HK-2 (cell line): Measurements from ENCODE around the gene HPSE2.
"Not testable (repeated sequence)": the region's sequence is repeated elsewhere in the genome, so short reads cannot be mapped to it uniquely, and the experiment has no call there.

ENCODE experiments used
- DNase-seq: peaks from one replicate; pipeline ENCODE4 v3.0.0-alpha.2; 2018; ENCODE audit not compliant: unreplicated experiment

Gene HPSE2

DNA sequence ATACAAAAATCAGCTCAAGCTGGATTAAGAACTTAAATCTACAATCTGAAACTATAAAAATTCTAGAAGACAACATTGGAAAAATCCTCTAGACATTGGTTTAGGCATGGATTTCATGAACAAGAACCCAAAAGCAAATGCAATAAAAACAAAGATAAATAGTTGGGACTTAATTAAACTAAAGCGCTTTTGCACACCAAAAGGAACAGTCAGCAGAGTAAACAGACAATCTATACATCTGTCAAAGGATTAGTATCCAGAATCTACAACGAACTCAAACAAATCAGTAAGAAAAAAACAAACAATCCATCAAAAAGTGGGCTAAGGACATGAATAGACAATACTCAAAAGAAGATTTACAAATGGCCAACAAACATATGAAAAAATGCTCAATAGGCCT, 733.1 kb downstream of the HPSE2 start:
- DNase-seq: not testable (repeated sequence)

DNA sequence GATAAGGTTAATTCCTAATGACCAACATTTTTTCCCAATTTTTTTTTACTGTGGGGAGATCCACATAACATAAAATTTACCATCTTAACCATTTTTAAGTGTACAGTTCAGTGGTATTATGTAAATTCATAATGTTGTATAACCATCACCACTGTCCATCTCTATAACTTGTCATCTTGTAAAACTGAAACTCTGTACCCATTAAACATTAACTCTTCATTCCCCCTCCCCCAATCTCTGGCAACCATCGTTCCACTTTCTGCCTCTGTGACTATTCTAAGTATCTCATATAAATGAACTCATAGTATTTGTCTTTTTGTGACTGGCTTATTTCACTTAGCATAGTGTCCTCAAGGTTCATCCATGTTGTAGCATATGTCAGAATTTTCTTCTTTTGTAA, 742.9 kb downstream of the HPSE2 start:
- DNase-seq: no peak

DNA sequence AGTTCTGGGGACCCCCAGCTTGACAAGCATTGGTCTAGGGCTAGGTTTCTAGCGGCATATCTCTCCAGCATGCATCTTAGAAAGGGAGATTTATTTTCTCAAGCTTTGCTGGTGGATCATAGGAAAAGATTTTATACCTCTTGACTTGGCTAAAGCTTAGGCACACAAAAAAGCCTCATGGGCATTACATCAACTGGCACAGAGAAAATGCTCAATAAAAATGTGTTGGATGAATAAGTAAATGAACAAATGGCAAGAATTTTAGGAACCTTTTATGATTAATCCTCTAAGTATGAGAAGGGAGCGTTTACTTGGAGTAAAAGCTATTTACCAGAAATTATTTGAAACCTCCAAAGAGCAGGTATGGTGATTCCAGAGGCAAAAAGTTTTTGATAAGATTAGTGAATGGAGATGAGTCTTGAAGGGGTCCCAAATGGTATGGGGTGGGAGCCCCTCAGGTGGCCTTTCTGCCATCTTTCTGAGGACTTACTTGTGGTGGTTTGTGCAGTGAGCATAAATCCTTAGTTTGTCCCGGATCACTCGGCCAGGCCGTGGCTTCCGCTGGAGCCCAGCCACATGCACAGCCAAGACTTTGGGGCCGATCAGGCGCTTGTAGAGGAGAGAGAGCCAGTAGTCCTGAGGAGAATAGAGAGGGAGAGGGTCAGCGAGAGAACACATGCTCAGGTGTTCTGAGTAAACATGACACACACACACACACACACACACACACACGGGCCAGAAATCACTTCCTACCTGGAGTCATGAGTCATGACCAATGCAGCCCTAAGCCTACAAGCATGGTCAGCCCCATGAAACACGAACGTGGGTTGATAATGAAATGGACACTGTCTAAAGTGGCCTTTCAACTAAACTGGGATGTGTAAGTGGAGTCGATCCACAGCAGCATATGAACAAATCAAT, 745.8 kb downstream of the HPSE2 start:
- no peak for DNase-seq

DNA sequence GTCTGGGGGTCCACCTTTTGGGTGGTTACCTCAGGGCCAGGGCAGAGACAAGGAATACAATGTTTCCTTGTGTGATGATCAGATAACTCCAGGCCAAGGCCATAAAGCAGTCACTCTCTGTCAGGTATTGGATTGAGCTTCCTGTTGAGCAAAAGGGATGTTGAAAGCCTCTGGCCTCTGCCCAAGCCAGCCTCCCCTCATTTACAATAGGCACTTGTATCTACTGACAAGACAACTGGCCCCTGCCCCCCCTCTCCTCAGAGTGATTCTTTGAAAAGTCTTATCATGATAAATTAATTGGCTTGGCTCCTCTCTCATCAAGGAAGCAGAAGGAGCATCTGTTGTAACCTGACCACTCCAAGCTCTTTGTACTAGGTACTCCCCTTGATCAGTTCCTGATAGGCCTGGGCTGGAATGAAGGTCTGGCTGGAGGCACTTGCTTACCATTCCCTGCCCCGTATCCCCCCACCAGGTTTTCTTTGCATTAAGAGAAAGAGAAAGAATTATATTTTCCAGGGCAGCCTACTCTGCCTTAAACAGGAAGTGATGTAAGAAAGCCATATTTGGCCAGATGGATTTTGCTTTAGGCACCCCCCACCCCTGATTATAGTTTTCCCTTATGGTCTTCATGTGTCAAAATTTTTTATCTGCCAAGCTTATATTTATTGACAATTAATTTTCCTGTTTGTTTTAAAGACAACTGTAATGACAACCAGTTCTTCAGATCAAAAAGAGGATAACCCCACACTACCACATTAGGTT, 746.8 kb downstream of the HPSE2 start:
- DNase-seq: no peak

DNA sequence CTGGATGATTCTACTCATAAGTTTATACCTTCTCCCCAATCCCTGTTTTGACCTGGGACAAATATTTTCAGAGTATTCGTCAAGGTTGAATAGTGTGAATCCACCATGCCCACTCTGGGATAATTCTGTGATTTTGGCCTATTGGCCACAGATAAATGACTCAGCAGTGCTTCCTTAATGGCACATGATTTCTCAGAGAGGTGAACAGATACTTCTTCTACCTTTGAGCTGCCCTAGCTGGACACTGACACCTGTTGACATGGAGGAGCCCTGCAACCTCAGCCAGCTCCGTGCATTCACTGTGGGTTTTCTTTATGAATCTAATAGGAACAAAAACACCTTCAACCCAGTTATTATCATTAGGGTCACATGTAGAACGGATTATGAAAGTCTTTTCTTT, 748.0 kb downstream of the HPSE2 start:
- DNase-seq: no peak

DNA sequence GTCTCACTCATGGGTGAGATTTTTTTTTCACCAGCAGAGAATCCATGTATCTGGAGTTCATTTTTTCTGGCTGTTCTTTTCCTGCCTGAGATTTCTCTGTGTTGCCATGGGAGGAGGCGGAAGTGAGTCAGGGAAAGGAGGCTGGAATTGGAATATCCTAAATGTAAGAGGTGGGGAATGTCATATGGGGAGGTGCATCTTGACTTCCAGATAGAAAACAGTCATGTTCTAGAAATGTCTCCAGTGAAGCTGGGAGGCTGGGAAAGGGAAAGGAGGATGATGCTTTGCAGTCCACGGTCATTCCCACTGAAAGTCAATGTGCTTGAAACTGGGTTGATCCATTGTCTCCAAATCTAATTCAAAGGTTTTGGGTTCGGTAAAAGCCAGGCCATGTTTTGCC, 749.2 kb downstream of the HPSE2 start:
- no peak for DNase-seq

DNA sequence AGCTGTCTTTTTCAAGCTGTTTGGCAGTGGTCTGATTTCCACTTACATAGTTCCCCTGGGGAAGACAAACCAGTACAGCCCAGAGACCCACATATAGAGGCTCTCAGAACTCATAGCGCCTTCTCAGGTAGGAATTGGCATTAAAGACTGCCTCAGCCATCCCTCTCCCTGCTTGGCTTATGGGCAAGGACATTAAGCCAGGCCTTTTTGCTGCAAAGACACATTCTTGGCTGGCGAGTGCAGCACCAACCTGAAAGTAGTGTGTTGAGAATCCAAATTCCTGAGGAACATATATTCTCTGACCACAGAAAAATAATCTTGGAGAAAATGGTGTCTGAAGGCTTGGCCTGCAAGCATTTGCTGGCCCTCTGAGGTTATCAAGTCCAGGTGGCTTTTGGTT, 749.7 kb downstream of the HPSE2 start:
- DNase-seq: no peak

DNA sequence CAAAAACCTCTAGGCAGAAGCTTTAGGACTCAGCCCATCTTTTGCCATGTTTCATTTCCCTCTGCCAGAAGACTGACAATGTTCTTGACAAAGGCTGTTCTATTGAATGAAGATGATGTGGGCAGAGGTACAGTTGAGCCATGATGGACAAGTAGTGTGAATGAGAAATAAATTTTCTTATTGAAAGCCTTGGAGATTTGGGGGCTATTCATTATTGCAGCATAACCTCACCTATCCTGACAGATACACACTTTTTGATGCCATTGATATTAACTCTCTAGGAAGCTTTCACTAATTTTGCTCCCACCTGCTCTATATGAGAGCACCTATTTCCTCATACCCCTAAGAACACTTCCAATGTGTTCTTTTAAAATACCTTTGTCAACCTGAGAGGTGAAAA, 752.0 kb downstream of the HPSE2 start:
- DNase-seq: no peak

DNA sequence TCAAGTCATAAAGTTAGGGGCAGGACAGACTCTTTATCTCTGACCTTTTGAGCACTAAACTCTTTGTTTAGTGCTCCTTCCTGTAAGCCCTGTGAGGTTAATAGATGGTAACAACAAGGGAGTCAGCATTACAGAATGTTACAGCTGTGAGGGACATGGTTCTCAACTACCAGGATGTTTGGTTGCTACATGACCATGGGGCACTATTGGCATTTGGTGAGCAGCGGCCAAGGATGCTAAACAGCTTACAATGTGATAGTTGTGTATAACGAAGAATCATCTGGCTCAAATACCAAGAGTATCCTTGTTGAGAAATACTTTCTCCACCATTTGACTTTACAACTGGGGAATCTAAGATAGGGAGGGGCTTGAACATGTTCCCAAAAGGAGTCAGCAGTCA, 753.6 kb downstream of the HPSE2 start:
- no peak for DNase-seq

DNA sequence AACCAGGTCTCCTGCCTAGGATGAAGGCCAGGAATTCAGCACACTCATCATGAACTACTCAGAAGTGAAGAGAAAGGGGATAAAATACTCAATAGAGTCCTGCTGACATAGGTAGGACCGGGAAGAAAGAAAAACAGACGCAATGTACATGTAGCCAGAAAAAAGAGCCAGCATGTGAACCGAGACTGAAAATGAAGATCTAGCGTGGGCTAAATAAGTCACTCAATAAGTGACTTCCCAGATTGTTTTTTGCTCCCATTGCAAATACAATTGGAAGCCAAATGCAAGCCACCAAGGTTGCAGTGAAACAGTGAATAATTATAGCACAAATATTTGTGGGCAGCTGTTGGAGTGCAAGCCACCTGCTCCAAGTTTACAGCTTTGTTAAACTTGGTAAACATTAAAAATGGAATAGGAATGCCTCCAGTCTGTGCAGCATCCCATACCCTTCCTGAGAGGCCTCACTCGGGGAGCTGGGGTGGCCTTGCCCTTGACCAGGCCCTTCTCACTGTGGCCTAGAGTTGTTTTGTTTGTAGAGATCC, 754.2 kb downstream of the HPSE2 start:
- DNase-seq: no peak

DNA sequence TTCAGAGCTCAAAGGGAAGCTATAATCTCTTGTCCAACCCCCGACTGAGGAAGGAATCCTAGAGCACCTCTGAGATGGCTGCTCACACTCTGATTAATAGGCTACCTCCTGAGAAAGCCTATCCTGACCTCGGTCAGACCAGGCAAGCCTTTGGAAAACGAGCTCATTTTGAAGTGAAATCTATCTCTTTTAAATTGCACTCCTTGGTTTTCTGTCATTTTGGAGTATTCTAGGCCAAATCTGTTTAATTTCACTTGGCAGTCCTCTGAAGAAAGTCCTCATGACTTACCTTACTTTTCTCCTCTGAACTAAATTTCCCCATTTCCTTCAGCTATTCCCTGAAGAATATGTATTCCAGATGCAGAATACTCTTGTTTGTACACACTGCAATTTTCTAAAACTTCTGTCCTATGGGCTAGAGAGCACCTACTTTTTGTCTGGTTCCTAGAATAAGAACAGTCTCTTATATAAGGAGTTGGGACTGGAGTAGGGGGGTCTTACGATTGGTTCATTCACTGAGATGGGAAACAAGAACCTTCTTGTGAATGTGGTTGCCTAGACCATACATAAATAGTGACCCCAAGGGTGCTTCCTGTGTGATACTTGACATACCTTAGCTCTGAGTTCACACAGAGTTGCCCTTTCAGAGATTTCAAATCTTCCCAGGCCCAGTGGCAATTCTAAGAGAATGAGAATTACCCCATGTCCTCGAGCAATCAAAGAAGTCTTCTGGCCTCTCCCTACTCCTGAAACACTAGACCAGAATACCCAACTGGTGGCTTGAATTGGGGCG, 757.0 kb downstream of the HPSE2 start:
- DNase-seq: no peak

DNA sequence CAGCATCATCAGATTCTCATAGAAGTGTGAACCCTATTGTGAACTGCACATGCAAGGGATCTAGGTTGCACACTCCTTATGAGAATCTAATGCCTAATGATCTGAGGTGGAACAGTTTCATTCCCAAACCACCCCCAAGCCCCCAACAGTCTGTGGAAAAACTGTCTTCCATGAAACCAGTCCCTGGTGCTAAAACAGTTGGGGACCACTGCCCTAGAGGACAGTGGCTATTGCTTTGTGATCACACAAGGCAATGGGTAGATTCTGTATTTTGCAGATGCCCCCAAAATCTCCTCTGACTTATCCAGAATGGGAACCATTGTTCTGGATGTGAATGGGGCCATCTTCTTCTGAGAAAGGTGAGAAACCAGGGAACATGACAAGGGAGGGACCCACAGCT, 757.8 kb downstream of the HPSE2 start:
- DNase-seq: no peak

DNA sequence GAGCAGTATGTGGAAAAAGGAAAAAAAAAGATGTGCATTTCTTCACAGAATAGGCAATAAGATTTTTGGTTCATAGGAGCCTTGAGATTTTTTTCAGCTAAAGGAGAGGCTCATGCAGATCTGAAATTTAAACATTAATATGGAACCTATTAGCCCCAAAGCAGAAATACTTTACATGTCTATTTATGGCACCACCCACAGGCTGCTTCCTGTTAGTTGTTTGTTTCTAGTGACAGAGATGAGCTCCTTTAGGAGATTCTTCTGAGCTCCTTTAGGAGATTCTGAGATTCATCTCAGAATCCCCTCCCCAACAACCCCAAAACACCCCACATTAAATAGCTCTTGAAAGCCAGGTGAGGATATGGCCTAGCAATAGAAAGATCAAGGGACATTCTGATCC, 761.0 kb downstream of the HPSE2 start:
- no peak for DNase-seq

DNA sequence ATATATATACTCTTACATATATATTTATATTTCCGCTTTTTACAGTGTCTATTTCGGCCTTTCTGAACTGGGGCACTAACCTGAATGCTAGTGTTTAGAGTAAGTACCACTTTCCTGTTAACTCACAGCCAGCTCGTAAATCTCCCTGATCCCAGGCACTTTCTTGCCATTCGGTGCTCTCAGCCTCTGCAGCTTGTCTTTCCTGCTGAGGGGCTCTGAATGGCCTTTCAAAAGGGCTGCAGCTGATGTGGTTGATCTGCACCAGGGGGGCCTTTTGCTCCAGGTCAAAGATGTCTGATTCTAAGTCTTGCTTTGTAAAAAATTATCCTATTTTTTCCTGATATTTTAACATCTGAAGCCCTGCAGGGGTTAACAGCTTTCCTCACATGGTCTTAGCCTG, 763.5 kb downstream of the HPSE2 start:
- DNase-seq: no peak

DNA sequence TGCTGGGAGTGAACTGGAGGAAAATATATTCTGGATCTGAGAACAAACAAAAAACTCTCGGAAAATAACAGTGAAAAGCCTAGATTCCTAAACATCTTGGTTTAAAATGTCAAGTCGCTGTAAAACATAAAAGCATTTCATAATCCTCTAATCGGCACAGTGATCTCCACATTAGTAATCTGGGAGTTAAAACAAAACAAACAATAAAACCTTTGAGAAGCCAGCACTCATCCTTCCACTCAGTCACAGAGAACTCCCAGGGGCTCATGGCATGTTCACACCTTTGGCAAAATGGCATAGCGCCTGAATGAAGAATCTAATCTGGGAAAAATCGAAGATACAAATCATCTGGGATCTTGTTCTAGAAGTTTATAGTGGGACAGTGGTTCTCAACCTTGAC, 764.8 kb downstream of the HPSE2 start:
- no peak for DNase-seq

DNA sequence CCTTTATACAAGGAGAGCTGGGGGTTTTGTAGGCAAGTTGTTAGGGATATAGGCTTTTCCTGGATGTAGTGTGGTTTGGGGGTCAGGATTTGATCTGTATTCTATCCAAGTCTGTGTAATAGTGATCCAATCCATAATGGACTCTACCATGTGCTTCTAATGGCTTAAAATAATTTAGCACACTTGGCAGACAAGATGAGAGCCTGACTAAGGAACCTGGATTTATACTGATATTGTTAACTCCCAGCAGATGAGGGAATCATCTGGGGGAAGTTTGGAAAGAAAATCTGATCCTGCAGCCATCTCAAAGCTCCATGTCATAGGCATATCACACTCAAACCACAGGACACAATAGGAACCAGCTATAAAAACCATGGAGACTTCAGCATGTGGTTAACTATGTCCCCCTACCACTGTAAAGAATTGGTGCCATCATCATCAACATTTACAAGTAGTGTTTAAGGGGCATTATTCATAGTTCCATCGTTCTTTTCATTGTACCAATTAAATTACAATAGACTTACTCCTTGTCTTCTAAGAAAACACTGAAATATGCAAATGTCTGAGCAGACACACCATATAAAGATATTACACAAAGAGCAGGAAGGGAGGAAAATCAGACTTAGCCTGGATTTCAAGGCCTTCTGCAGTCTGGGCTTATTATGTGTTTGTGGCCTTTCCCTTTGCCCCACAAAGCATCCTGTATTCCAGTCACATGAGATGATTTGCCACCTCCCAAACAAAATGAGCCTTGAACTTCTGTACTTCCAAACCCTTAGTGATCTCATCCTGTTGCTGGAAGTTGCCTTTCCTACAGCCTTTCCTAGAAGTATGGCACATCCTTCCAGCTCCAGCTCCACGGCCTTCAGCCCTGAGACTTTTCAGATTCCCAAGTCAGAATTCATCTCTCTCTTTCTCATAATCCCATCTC, 766.4 kb downstream of the HPSE2 start:
- no peak for DNase-seq

DNA sequence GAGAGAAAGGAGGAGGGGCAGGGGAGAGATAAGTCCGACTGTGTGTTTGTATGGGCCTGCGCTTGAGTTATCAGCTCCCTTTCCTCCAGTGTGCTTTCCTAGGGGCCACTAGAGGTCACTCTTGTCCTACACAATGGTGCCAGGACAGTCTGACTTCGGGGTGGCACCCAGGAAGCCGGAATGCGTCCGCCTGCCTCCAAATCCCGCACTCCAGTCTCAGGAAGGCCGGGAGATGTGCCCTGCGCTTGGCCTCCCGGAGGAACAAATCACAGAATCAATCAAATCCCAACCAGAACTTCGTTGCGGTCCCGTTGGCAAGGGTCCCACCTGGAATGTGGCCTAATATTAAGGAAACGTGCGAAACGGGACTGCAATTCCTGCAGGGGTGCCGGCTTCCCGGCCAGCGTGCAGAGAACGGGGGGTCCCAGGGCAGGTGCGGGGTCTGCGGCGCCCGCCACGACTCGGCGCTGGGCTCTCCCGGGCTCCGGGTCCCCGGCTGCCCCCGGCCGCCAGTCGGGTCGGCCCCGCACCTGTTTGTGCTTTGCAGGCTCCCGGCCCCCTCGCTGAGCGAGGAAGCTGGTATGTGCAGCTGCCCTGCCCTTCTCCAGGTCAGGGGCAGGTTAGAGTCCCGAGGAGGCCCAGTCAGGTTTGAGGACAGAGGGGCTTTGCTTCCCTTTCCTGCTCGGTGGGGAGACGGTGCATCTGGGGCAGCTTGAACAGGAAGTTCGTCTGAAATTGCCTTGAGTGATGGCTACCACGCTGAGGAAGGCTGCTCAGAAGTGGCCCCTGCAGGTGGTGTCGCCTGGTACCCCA, 767.9 kb downstream of the HPSE2 start:
- DNase-seq: peak; percentile 77

DNA sequence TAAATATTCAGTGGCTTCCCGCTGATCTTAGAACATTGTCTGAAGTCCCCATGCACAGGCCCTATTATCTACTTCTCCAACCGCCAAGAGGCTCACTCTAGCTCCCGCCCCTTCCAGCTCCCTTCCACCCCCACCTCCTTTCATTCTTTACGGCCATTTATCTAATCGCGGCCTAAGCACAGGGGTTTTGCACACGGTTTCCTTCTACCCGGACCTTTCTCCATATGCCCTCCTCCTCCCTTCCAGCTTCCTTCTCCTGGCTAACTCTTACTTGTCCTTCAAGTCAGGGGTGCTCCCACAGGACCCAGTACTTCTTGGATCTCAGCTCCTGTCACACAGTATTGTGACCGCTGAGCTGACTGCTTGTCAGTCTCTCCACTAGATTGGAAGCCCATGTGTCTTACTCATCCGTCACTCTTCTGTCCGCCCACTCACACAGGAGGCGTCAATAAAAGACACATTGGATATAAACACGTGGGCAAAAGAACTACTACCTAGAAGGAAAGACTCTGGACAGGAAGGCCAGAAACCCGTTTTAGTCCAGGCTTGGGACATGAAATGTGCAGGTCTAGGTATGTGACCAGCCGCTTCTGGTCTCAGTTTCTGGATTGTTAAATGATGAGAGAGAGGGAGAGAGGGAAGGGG, 768.7 kb downstream of the HPSE2 start:
- no peak for DNase-seq

DNA sequence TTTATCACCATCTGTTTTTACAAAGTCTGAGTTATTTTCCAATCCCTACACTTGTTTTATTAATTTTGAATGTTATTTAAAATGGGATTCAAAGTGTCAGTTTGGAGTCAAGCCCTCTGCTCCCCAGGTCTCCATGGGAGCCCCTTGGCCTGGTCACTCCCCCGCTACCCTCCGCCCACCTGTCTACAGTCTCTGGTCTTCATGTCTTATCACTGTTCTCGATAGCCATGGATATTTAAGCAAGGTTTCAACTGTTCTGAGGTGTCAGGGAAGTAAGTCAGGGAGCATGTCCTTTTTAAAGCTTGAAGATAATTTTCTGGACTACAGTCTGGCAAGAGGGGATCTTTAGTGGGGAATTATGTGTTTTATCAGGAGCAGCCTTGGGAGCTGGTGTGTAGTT, 769.8 kb downstream of the HPSE2 start:
- DNase-seq: no peak
